ENCODE measurements around the gene NFS1.

GRCh38 chr20:35721621-35722020, 22.5 kb upstream of the NFS1 start:
- TF ChIP-seq CTCF (IDR thresholded peaks at IDR 0.05) (no peak), ZFX (IDR thresholded peaks at IDR 0.05; ENCODE audit: borderline replicate concordance) (no peak)

All from 22Rv1 (cell line).